SU-DHL-6 (cell line): Measurements from ENCODE around the gene NDUFAF7.
A peak's percentile ranks its signal among the peaks of the same experiment; 100 is the strongest.

ENCODE experiments used
- H2AFZ ChIP-seq: fragments of 200-600 bp; sonication (generic); 2 replicates; pipeline ENCODE4 v1.6.1; 2014; ENCODE audit warnings: low read depth, mild to moderate bottlenecking, moderate library complexity, mixed read lengths, antibody characterized with exemption, low read length; ENCODE audit not compliant: severe bottlenecking
- H3F3A ChIP-seq: fragments of 200-600 bp; shearing (Covaris generic); 2 replicates; pipeline ENCODE4 v1.6.0; 2016; ENCODE audit warnings: antibody characterized with exemption, mild to moderate bottlenecking; ENCODE audit not compliant: insufficient read depth
- H3K27ac ChIP-seq: fragments of 200-600 bp; sonication (generic); 2 replicates; pipeline ENCODE4 v1.5.1; 2016; ENCODE audit warnings: low read depth, mild to moderate bottlenecking, low read length, moderate library complexity, mixed read lengths
- H3K27me3 ChIP-seq: fragments of 200-600 bp; sonication (generic), shearing (Covaris generic); 2 replicates; pipeline ENCODE4 v1.6.0; 2014; ENCODE audit warnings: mild to moderate bottlenecking, low read length
- H3K36me3 ChIP-seq: fragments of 200-600 bp; sonication (generic); 2 replicates; pipeline ENCODE4 v1.6.1; 2014; ENCODE audit warnings: mild to moderate bottlenecking, low read length, mixed read lengths
- H3K4me2 ChIP-seq: fragments of 300-600, 200-600 bp; shearing (Covaris generic), sonication (generic); 2 replicates; pipeline ENCODE4 v1.6.0; 2014; ENCODE audit warnings: low read length, low read depth, mild to moderate bottlenecking; ENCODE audit not compliant: poor library complexity, severe bottlenecking
- H3K4me3 ChIP-seq: fragments of 200-600 bp; sonication (generic); 2 replicates; pipeline ENCODE4 v1.5.1; 2014; ENCODE audit warnings: antibody characterized with exemption, low read length, mild to moderate bottlenecking, mixed read lengths; ENCODE audit not compliant: insufficient read depth, poor library complexity, severe bottlenecking
- H3K79me2 ChIP-seq: fragments of 200-600 bp; sonication (generic); 2 replicates; pipeline ENCODE4 v1.6.1; 2014; ENCODE audit warnings: mild to moderate bottlenecking, low read length, moderate library complexity; ENCODE audit not compliant: insufficient read depth
- H3K9ac ChIP-seq: fragments of 200-600 bp; sonication (generic); 2 replicates; pipeline ENCODE4 v1.7.0; 2014; ENCODE audit warnings: mild to moderate bottlenecking, low read length
- H3K9me2 ChIP-seq: fragments of 200-600 bp; sonication (generic); replicated peaks from 2 replicates; pipeline ENCODE4 v1.6.1; 2014; ENCODE audit warnings: low read length; ENCODE audit not compliant: insufficient read depth
- H3K9me3 ChIP-seq: fragments of 200-600 bp; sonication (generic); 2 replicates; pipeline ENCODE4 v1.6.1; 2014; ENCODE audit warnings: low read length, mixed read lengths; ENCODE audit not compliant: insufficient read depth
- H4K20me1 ChIP-seq: fragments of 200-600 bp; sonication (generic); 2 replicates; pipeline ENCODE4 v1.6.1; 2014; ENCODE audit warnings: low read depth, mild to moderate bottlenecking, antibody characterized with exemption, low read length, moderate library complexity, mixed read lengths
- CTCF ChIP-seq: fragments of 200-600 bp; sonication (generic); IDR thresholded peaks from one replicate; pipeline ENCODE4 v1.5.1; 2017; ENCODE audit warnings: antibody characterized with exemption, mild to moderate bottlenecking, low read length, moderate library complexity; ENCODE audit not compliant: insufficient read depth, poor library complexity, severe bottlenecking
- EZH2phosphoT487 ChIP-seq: fragments of 200-600 bp; sonication (generic), shearing (Covaris generic); conservative IDR thresholded peaks from 2 replicates; pipeline ENCODE4 v1.6.1; 2018; ENCODE audit warnings: mild to moderate bottlenecking, antibody characterized with exemption, low read length, moderate library complexity, mixed read lengths

NDUFAF7 gene

GRCh38 chr2:37283207-37283606 lies 51.7 kb downstream of the NDUFAF7 start:
- Histone ChIP-seq H2AFZ (no peak overlapping the region), H3F3A (peaks cover 7% of the 10 kb centered on the region; the same call in 1 of the 2 replicates), H3K4me2 (no peak overlapping the region), H3K9me2 (no peaks in the 10 kb centered on the region), H3K9ac (no peak overlapping the region), H3K27me3 (no peaks in the 10 kb centered on the region), H3K9me3 (no peaks in the 10 kb centered on the region), H3K36me3 (peaks cover 76% of the 10 kb centered on the region), H3K4me3 (no peak overlapping the region), H3K27ac (no peak overlapping the region), H3K79me2 (peaks cover 6% of the 10 kb centered on the region; the same call in 1 of the 2 replicates), H4K20me1 (no peaks in the 10 kb centered on the region)
- TF ChIP-seq CTCF (no peak), EZH2phosphoT487 (no peak)

- H3F3A ChIP-seq, result peaks cover 10% of the 10 kb centered on the region; the same call in 1 of the 2 replicates
- H4K20me1 ChIP-seq, result no peaks in the 10 kb centered on the region
- no peaks in the 10 kb centered on the region for H3K9me2 ChIP-seq
- H3K27ac ChIP-seq, result no peak overlapping the region
- TF ChIP-seq EZH2phosphoT487 (no peak), CTCF (no peak)
- no peak overlapping the region for H3K9ac ChIP-seq
- no peaks in the 10 kb centered on the region for H3K9me3 ChIP-seq
- no peak overlapping the region for H3K4me3 ChIP-seq
- peaks cover 6% of the 10 kb centered on the region; the same call in 1 of the 2 replicates for H3K79me2 ChIP-seq
- no peak overlapping the region for H3K4me2 ChIP-seq
- no peak overlapping the region for H2AFZ ChIP-seq
- peaks cover 74% of the 10 kb centered on the region for H3K36me3 ChIP-seq
- H3K27me3 ChIP-seq, result no peaks in the 10 kb centered on the region
Measured at GRCh38 chr2:37284381-37284780, 52.9 kb downstream of the NDUFAF7 start.

GRCh38 chr2:37287966-37288365 lies 56.5 kb downstream of the NDUFAF7 start:
- peaks cover 1% of the 10 kb centered on the region; the same call in 1 of the 2 replicates for H4K20me1 ChIP-seq
- H2AFZ ChIP-seq, result no peak overlapping the region
- TF ChIP-seq EZH2phosphoT487, result no peak
- peak; percentile 37 for TF ChIP-seq CTCF
- H3K79me2 ChIP-seq, result peaks cover 26% of the 10 kb centered on the region
- no peak overlapping the region for H3K4me3 ChIP-seq
- H3K27ac ChIP-seq, result no peak overlapping the region
- no peaks in the 10 kb centered on the region for H3K9me3 ChIP-seq
- no peaks in the 10 kb centered on the region for H3K27me3 ChIP-seq
- H3K9me2 ChIP-seq, result no peaks in the 10 kb centered on the region
- H3F3A ChIP-seq, result peaks cover 14% of the 10 kb centered on the region; the same call in 1 of the 2 replicates
- no peak overlapping the region for H3K9ac ChIP-seq
- H3K4me2 ChIP-seq, result no peak overlapping the region
- peaks cover 57% of the 10 kb centered on the region for H3K36me3 ChIP-seq
